Measurements from ENCODE around the gene LILRB2.

DNA sequence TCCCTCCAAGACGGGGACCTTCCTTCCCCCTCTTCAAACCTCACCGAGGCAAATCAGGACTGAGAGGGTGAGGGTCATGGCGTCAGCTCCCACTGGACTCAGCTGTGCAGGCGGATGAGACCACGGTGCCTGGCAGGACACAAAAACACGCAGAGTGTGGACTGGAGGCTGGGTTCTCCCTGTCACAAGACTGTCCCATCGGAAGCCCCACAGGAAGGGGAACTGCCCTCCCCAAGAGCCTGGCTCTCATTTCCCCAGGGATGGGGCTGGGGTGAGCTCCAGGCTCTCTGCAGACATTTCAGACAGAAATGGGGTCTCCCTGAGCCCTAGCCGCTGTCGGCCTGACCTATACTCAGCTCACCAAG lies 23.8 kb downstream of the LILRB2 start, which contains the start of gene LILRB5:
- TF ChIP-seq, protein P1, sequence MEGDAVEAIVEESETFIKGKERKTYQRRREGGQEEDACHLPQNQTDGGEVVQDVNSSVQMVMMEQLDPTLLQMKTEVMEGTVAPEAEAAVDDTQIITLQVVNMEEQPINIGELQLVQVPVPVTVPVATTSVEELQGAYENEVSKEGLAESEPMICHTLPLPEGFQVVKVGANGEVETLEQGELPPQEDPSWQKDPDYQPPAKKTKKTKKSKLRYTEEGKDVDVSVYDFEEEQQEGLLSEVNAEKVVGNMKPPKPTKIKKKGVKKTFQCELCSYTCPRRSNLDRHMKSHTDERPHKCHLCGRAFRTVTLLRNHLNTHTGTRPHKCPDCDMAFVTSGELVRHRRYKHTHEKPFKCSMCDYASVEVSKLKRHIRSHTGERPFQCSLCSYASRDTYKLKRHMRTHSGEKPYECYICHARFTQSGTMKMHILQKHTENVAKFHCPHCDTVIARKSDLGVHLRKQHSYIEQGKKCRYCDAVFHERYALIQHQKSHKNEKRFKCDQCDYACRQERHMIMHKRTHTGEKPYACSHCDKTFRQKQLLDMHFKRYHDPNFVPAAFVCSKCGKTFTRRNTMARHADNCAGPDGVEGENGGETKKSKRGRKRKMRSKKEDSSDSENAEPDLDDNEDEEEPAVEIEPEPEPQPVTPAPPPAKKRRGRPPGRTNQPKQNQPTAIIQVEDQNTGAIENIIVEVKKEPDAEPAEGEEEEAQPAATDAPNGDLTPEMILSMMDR (IDR thresholded peaks at IDR 0.05) = no peak
- TF ChIP-seq POLR2A (IDR thresholded peaks at IDR 0.05) (no peak), POLR2AphosphoS5 (IDR thresholded peaks at IDR 0.05) (no peak), EP300 (IDR thresholded peaks at IDR 0.05) (no peak)

Measured in stomach (tissue), 4 donors.